Stomach (tissue), 4 donors: ENCODE measurements around the gene CCN2.

Experiments
- POLR2A ChIP-seq, 4 donors: fragments of 450-650 bp; IDR thresholded peaks; one replicate each; pipeline ENCODE4 v1.6.1; 2016; ENCODE audit warnings: antibody characterized with exemption in 4 of 4, control low read depth in 2 of 4, mild to moderate bottlenecking in 1 of 4, moderate library complexity in 1 of 4
- POLR2AphosphoS5 ChIP-seq, 3 donors: sonication (generic); formaldehyde crosslinking; IDR thresholded peaks; one replicate each; pipeline ENCODE4 v1.6.1; 2016; ENCODE audit warnings: antibody characterized with exemption in 3 of 3
- TF ChIP-seq, protein P1 (sequence below), 7 experiments: fragments of 450-650 bp in 4 of 7; fragments of 200-600 bp in 3 of 7; sonication (generic) in 3 of 7; IDR thresholded peaks; one replicate each; pipeline ENCODE4 v1.5.1; 2016 to 2019; ENCODE audit warnings: antibody characterized with exemption in 7 of 7, control low read depth in 2 of 7, mild to moderate bottlenecking in 1 of 7

DNA sequence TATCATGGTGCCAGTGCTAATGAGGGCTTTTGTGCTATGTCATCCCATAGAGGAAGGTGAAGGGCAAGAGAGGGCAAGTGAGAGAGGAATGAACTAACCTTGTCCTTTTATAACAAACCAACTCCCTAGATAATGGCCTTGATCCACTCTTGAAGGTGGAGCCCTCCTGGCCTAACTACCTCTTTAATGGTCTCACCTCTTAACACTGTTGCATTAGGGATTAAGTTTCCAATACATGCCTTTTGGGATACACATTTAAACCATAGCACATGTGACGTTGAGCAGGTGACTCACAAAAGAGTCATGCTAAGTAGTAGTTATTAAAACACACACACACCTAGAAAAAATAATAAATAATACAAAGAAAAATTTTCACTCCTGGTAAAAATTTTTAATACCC, 36.9 kb downstream of the CCN2 start:
- TF ChIP-seq, protein P1, sequence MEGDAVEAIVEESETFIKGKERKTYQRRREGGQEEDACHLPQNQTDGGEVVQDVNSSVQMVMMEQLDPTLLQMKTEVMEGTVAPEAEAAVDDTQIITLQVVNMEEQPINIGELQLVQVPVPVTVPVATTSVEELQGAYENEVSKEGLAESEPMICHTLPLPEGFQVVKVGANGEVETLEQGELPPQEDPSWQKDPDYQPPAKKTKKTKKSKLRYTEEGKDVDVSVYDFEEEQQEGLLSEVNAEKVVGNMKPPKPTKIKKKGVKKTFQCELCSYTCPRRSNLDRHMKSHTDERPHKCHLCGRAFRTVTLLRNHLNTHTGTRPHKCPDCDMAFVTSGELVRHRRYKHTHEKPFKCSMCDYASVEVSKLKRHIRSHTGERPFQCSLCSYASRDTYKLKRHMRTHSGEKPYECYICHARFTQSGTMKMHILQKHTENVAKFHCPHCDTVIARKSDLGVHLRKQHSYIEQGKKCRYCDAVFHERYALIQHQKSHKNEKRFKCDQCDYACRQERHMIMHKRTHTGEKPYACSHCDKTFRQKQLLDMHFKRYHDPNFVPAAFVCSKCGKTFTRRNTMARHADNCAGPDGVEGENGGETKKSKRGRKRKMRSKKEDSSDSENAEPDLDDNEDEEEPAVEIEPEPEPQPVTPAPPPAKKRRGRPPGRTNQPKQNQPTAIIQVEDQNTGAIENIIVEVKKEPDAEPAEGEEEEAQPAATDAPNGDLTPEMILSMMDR (IDR thresholded peaks at IDR 0.05), result no peak
- no peak for TF ChIP-seq POLR2AphosphoS5 (IDR thresholded peaks at IDR 0.05)
- TF ChIP-seq POLR2A (IDR thresholded peaks at IDR 0.05), result no peak
